ENCODE data around the gene DDX20. TPM values are rescaled to one million over a fixed set of nuclear protein-coding genes. Genes with fewer than 3 reads are reported as not detected.

Gene DDX20
- total and polyA plus RNA-seq, 4 donors, result 3.9 to 8.8 (median 6.9) TPM

DNA sequence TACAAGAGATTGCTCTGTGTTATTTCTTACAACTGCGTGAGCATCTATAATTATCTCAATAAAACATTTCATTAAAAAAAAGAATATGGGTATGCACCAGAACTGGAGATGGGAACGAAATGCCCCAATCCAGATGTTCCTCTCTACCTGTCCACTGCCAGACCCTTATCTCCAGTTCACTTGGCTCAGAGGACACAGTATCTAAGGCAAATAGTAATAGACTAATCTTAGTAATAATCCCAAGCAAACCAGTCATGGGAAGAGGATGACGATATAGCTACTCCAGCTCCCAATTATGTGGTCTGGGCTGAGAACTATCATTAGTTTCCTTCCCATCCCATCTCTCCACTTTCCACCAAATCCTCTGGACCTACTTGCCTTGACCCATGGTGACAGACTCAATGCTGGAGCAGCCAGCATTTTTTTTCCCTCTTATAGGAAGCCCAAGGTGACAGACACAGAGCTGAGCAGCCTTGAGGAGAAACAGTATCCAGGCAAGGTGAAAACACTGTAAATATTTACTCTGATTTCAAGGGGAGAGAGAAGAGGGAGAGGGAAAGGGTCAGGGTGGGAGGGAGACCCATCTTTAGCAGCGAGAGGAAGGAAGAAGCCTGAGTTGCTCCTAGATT lies 28.7 kb downstream of the DDX20 start:
- H3K9me3 ChIP-seq (ENCODE audit: control insufficient read depth, low read length), result no peaks in the 10 kb centered on the region
- H3K4me1 ChIP-seq (ENCODE audit: control insufficient read depth in 1 of 2, insufficient read depth in 2 of 2, low read length in 2 of 2), result no peaks in the 10 kb centered on the region
- ATAC-seq (ENCODE audit: low FRiP score), result no peak
- H3K27me3 ChIP-seq (ENCODE audit: control insufficient read depth in 1 of 2, insufficient read depth in 2 of 2, low read length in 1 of 2), result no peaks in the 10 kb centered on the region
- no peak overlapping the region for H3K4me3 ChIP-seq (ENCODE audit: low read length in 2 of 2)
- DNase-seq, result no peak
- peaks cover 0 to 2% of the 10 kb centered on the region in 2 donors for H3K36me3 ChIP-seq (ENCODE audit: control insufficient read depth in 1 of 2, insufficient read depth in 2 of 2, low read length in 1 of 2)
- intact Hi-C loops (cut with DNase I), result loop anchor here in 1 of 2 donors (10.0 kb wide), 1 partner anchor 580 kb away; no protein-coding TSS in a partner anchor
- WGBS, 2 donors, result 80 to 85% methylated on average over 4 of the region's 4 CpGs
- no peak overlapping the region for H3K27ac ChIP-seq (ENCODE audit: low read depth in 1 of 2, low read length in 2 of 2)

DNA sequence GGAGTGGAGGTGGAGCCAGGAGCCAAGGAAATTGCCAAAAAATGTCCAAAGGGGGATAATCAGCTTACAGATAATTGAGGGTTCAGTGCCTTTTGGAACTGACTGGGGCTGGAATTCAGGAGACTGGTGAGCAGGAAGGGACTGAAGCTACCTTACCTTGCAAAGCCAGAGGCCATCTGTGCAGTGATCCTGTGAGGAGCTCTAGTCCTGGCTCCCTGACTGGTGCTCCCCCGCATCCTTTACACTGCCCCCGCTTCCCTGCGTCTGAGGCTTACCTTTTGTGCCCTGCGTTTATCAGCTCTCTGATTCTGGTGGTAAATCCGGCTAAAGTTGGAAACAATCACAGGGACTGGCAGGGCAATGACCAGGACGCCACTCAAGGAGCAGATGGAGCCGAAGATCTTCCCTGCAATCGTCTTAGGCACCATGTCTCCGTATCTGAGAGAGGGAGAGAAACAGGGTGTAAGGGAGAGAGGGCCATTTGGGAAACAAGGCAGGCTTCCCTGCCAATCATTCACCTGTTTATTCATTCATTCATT lies 31.0 kb downstream of the DDX20 start:
- 79 to 81% methylated on average over 9 of the region's 9 CpGs for WGBS, 2 donors
- Histone ChIP-seq H3K9me3 (ENCODE audit: control insufficient read depth, low read length) (no peaks in the 10 kb centered on the region), H3K36me3 (ENCODE audit: control insufficient read depth in 1 of 2, insufficient read depth in 2 of 2, low read length in 1 of 2) (no peaks in the 10 kb centered on the region), H3K4me1 (ENCODE audit: control insufficient read depth in 1 of 2, insufficient read depth in 2 of 2, low read length in 2 of 2) (no peaks in the 10 kb centered on the region), H3K27ac (ENCODE audit: low read depth in 1 of 2, low read length in 2 of 2) (no peak overlapping the region), H3K27me3 (ENCODE audit: control insufficient read depth in 1 of 2, insufficient read depth in 2 of 2, low read length in 1 of 2) (no peaks in the 10 kb centered on the region), H3K4me3 (ENCODE audit: low read length in 2 of 2) (no peak overlapping the region)
- intact Hi-C loops (cut with DNase I), result loop anchor here in 1 of 2 donors (10.0 kb wide), 1 partner anchor 578 kb away; no protein-coding TSS in a partner anchor
- ATAC-seq (ENCODE audit: low FRiP score) (no peak), DNase-seq (no peak)

DNA sequence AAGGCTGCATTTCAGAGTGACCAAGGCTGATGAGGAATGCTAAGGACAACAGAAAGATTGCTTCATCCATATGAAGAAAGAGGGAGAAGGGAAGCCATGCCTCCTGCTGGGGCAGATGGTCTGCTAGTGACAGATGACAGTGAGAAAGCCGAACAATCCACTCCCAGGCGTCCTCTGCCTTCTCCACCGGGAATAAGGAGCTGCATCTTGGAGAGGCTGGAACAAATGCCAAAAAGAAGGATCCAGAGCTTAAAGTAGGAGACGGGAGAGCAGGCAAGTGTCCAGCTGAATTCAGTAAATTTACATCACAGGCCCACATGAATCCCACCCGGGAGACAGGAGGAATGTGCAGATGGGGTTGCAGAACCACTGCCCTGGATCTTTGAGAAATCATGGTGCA lies 33.4 kb downstream of the DDX20 start:
- no peak for ATAC-seq (ENCODE audit: low FRiP score)
- H3K27ac ChIP-seq (ENCODE audit: low read depth in 1 of 2, low read length in 2 of 2), result no peak overlapping the region

DNA sequence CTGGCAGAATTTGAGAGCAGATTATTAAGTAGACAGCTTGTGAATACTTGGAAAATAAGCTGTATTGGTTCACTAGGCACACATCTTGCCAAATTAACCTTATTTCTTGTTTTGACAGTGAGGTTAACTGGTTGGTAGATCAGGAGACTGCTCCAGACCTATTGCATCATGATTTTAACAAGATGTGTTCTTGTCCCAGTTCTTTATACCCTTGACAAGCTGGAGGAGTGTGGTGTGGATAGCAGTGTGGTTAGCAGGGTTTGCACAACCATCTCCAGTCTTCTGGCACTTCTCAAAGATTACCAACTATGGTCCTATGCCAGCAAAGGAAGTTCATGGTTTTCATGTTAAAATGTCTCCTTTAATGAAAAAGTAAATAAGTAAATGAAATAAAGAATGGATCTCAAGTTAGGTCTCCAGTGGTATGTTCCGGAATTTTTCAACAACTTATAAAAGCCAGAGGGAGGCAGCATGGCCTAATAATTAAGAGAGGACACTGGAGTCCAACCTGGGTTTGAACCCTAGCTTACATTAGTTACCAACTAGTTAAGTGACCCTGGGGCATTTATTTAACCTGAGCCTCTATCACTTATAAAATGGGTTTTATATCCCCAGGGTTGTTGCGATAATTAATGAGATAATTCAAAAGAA lies 34.1 kb downstream of the DDX20 start:
- H3K9me3 ChIP-seq (ENCODE audit: control insufficient read depth, low read length), result no peaks in the 10 kb centered on the region
- no peaks in the 10 kb centered on the region for H3K4me1 ChIP-seq (ENCODE audit: control insufficient read depth in 1 of 2, insufficient read depth in 2 of 2, low read length in 2 of 2)
- H3K27ac ChIP-seq (ENCODE audit: low read depth in 1 of 2, low read length in 2 of 2), result no peak overlapping the region
- no peak for ATAC-seq (ENCODE audit: low FRiP score)
- H3K4me3 ChIP-seq (ENCODE audit: low read length in 2 of 2), result no peak overlapping the region
- no peaks in the 10 kb centered on the region for H3K27me3 ChIP-seq (ENCODE audit: control insufficient read depth in 1 of 2, insufficient read depth in 2 of 2, low read length in 1 of 2)
- H3K36me3 ChIP-seq (ENCODE audit: control insufficient read depth in 1 of 2, insufficient read depth in 2 of 2, low read length in 1 of 2), result no peaks in the 10 kb centered on the region
- intact Hi-C loops (cut with DNase I), result loop anchor here (5.0 to 10.0 kb wide), 2 partner anchors 203 to 575 kb away; no protein-coding TSS in a partner anchor
- WGBS, 2 donors, result 65 to 66% methylated on average over 2 of the region's 2 CpGs
- no peak for DNase-seq

More for the DNA sequence above, 33.4 kb downstream of the DDX20 start:
- DNase-seq, result no peak
- intact Hi-C loops (cut with DNase I), result loop anchor here in 1 of 2 donors (10.0 kb wide), 1 partner anchor 576 kb away; no protein-coding TSS in a partner anchor
- Histone ChIP-seq H3K4me1 (ENCODE audit: control insufficient read depth in 1 of 2, insufficient read depth in 2 of 2, low read length in 2 of 2) (no peaks in the 10 kb centered on the region), H3K27me3 (ENCODE audit: control insufficient read depth in 1 of 2, insufficient read depth in 2 of 2, low read length in 1 of 2) (no peaks in the 10 kb centered on the region), H3K9me3 (ENCODE audit: control insufficient read depth, low read length) (no peaks in the 10 kb centered on the region), H3K36me3 (ENCODE audit: control insufficient read depth in 1 of 2, insufficient read depth in 2 of 2, low read length in 1 of 2) (no peaks in the 10 kb centered on the region), H3K4me3 (ENCODE audit: low read length in 2 of 2) (no peak overlapping the region)
- 38 to 50% methylated on average over 5 of the region's 5 CpGs for WGBS, 2 donors

DNA sequence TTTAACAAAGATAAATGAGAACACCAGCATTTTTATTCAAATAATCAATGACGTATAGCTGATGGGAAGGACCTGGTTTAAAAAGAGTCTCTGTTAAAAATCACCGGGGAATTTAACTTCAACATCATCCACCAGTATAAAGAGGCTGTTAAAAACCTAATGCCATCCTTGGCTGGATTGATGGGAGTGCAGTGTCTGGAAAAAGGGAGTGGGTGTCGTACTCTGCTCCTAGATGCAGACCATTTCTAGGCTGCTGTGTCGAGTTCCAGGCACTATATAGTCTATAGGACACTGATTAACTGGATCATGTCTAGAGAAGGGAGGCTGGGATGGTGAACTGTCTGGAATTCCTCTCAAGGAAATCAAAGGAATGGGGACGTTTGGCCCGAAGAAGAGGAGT lies 36.1 kb downstream of the DDX20 start:
- WGBS, 2 donors, result 71% methylated on average over 6 of the region's 6 CpGs
- H3K4me1 ChIP-seq (ENCODE audit: control insufficient read depth in 1 of 2, insufficient read depth in 2 of 2, low read length in 2 of 2), result no peaks in the 10 kb centered on the region
- intact Hi-C loops (cut with DNase I), result loop anchor here in 1 of 2 donors (5.0 kb wide), 1 partner anchor 201 kb away; no protein-coding TSS in a partner anchor
- H3K36me3 ChIP-seq (ENCODE audit: control insufficient read depth in 1 of 2, insufficient read depth in 2 of 2, low read length in 1 of 2), result no peaks in the 10 kb centered on the region
- no peaks in the 10 kb centered on the region for H3K9me3 ChIP-seq (ENCODE audit: control insufficient read depth, low read length)
- H3K4me3 ChIP-seq (ENCODE audit: low read length in 2 of 2), result no peak overlapping the region
- no peaks in the 10 kb centered on the region for H3K27me3 ChIP-seq (ENCODE audit: control insufficient read depth in 1 of 2, insufficient read depth in 2 of 2, low read length in 1 of 2)
- no peak overlapping the region for H3K27ac ChIP-seq (ENCODE audit: low read depth in 1 of 2, low read length in 2 of 2)
- ATAC-seq (ENCODE audit: low FRiP score) (no peak), DNase-seq (no peak)

DNA sequence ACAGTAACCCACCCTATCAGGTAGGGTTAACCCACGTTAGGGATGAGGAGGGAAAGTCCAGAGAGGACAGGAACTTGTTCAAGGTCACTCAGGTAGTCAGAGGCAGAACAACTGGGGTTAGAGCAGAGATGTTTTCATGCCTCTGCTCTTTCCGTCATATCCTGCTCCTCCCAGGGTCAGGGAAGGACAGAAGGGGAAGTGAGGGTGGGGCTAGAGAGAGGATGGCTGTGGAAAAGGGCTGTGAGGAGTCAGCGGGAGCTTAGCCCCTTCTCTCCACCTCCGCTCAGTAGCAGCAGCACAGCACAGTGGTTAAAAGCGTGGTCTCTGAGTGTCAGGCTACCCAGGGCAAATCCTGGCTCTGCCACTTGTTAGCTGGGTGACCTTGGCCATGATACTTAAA lies 36.5 kb downstream of the DDX20 start:
- Histone ChIP-seq H3K36me3 (ENCODE audit: control insufficient read depth in 1 of 2, insufficient read depth in 2 of 2, low read length in 1 of 2) (no peaks in the 10 kb centered on the region), H3K27me3 (ENCODE audit: control insufficient read depth in 1 of 2, insufficient read depth in 2 of 2, low read length in 1 of 2) (no peaks in the 10 kb centered on the region), H3K27ac (ENCODE audit: low read depth in 1 of 2, low read length in 2 of 2) (no peak overlapping the region), H3K4me3 (ENCODE audit: low read length in 2 of 2) (no peak overlapping the region), H3K9me3 (ENCODE audit: control insufficient read depth, low read length) (no peaks in the 10 kb centered on the region), H3K4me1 (ENCODE audit: control insufficient read depth in 1 of 2, insufficient read depth in 2 of 2, low read length in 2 of 2) (no peaks in the 10 kb centered on the region)
- intact Hi-C loops (cut with DNase I), result loop anchor here in 1 of 2 donors (5.0 kb wide), 1 partner anchor 200 kb away; no protein-coding TSS in a partner anchor
- DNase-seq, result no peak
- WGBS, 2 donors, result 41 to 50% methylated on average over 5 of the region's 5 CpGs
- no peak for ATAC-seq (ENCODE audit: low FRiP score)

DNA sequence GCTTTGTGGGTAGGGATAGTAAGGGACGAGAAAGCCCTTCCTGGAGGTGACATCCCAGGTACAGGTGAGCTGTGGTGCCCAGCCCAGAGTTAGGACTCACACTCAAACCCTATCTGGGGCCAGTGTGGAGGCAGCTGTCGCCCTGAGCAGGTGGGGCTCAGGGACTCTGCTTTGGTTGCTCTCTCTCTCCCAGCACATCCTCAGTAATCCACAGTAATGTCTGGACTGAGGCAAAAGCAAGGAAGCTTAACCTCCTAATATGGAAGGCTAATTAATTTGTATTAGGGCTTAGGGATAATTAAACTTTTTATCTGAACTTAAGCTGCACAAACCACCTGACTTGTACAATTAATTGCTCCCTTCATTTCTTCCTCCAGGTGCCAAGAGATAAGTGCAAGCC lies 38.2 kb downstream of the DDX20 start:
- Histone ChIP-seq H3K4me1 (ENCODE audit: control insufficient read depth in 1 of 2, insufficient read depth in 2 of 2, low read length in 2 of 2) (no peaks in the 10 kb centered on the region), H3K9me3 (ENCODE audit: control insufficient read depth, low read length) (no peaks in the 10 kb centered on the region), H3K4me3 (ENCODE audit: low read length in 2 of 2) (no peak overlapping the region), H3K27me3 (ENCODE audit: control insufficient read depth in 1 of 2, insufficient read depth in 2 of 2, low read length in 1 of 2) (no peaks in the 10 kb centered on the region), H3K27ac (ENCODE audit: low read depth in 1 of 2, low read length in 2 of 2) (no peak overlapping the region), H3K36me3 (ENCODE audit: control insufficient read depth in 1 of 2, insufficient read depth in 2 of 2, low read length in 1 of 2) (no peaks in the 10 kb centered on the region)
- intact Hi-C loops (cut with DNase I), result loop anchor here in 1 of 2 donors (5.0 kb wide), 1 partner anchor 198 kb away; no protein-coding TSS in a partner anchor
- ATAC-seq (ENCODE audit: low FRiP score) (no peak), DNase-seq (no peak)
- WGBS, 2 donors, result 61 to 63% methylated on average over 2 of the region's 2 CpGs

DNA sequence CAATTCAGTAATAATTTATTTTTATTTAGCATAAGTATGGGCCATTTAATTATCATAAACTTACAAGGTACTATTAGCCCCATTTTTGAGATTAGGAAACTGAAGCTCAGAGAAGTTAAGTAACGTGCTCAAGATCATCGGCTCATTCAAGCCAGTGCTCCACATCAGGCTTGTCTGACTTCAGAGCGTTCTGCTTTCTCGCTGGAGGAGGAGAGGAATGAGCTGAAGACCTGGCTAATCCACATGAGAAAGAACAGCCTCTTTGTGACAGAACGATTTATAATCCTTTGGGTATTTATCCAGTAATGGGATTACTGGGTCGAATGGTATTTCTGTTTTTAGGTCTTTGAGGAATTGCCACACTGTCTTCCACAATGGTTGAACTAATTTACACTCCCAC lies 39.7 kb downstream of the DDX20 start:
- Histone ChIP-seq H3K4me3 (ENCODE audit: low read length in 2 of 2) (no peak overlapping the region), H3K27ac (ENCODE audit: low read depth in 1 of 2, low read length in 2 of 2) (no peak overlapping the region), H3K4me1 (ENCODE audit: control insufficient read depth in 1 of 2, insufficient read depth in 2 of 2, low read length in 2 of 2) (no peaks in the 10 kb centered on the region), H3K9me3 (ENCODE audit: control insufficient read depth, low read length) (no peaks in the 10 kb centered on the region), H3K36me3 (ENCODE audit: control insufficient read depth in 1 of 2, insufficient read depth in 2 of 2, low read length in 1 of 2) (no peaks in the 10 kb centered on the region), H3K27me3 (ENCODE audit: control insufficient read depth in 1 of 2, insufficient read depth in 2 of 2, low read length in 1 of 2) (no peaks in the 10 kb centered on the region)
- DNase-seq (no peak), ATAC-seq (ENCODE audit: low FRiP score) (no peak)
- intact Hi-C loops (cut with DNase I), result loop anchor here in 1 of 2 donors (5.0 kb wide), 1 partner anchor 197 kb away; no protein-coding TSS in a partner anchor
- WGBS, 2 donors, result 77 to 82% methylated on average over 6 of the region's 6 CpGs
